Measurements from ENCODE around the gene AMN. TPM values are rescaled to one million over a fixed set of nuclear protein-coding genes. Genes with fewer than 3 reads are reported as not detected.

AMN gene
- total and polyA plus RNA-seq, 2 donors from 2014 or later, result 58.0 to 121 TPM

DNA sequence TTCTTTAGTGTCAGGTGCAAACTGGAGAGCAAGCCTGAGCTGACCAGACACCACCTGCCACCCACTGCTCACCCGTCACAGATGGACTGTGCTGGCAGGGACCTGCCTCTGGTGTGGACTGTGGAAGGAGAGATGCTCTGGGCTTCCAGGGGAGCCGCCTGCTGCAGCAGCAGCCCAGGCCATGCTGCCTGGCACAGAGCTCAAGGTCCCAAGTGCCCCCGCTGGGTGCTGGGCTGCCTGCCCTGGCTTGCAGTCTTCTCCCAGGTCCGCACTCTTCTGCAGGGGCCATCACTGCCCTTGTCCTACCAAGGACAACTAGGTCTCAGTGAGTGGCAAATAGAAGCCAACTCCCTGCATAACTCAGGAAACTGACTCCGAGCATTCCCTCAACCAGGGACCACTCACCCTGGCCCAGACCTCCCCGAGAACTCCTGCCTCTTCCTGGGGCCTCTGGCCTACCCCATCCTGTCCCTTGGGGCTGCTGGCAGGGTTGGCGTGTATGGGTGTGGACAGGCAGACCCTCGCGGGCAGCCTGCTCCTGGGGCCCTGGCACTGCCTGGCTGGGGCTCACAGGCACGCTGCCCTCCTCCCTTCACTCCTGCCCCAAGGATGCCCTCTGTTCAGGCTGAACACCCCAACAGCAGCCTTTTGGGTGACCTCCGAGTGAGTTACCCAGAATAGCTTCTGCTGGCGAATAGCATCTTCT, 9.3 kb downstream of the AMN start:
- Histone ChIP-seq H3K4me3 (ENCODE audit: low read length in 3 of 3) (no peak overlapping the region), H3K36me3 (ENCODE audit: control insufficient read depth in 2 of 3, insufficient read depth in 3 of 3, low read length in 3 of 3) (peaks cover 0 to 10% (median 5%) of the 10 kb centered on the region in 3 donors), H3K9me3 (ENCODE audit: control insufficient read depth in 2 of 3, insufficient read depth in 1 of 3, low read length in 3 of 3) (no peaks in the 10 kb centered on the region), H3K4me1 (ENCODE audit: control insufficient read depth in 2 of 3, insufficient read depth in 2 of 3, low read depth in 1 of 3, low read length in 3 of 3) (peaks cover 0 to 12% (median 0%) of the 10 kb centered on the region in 3 donors), H3K27me3 (ENCODE audit: control insufficient read depth, insufficient read depth, low read length) (peaks cover 3% of the 10 kb centered on the region), H3K9ac (ENCODE audit: low read length in 3 of 3) (no peak overlapping the region), H3K27ac (ENCODE audit: low read depth in 2 of 2, low read length in 2 of 2) (no peak overlapping the region)
- TF ChIP-seq, protein P1, sequence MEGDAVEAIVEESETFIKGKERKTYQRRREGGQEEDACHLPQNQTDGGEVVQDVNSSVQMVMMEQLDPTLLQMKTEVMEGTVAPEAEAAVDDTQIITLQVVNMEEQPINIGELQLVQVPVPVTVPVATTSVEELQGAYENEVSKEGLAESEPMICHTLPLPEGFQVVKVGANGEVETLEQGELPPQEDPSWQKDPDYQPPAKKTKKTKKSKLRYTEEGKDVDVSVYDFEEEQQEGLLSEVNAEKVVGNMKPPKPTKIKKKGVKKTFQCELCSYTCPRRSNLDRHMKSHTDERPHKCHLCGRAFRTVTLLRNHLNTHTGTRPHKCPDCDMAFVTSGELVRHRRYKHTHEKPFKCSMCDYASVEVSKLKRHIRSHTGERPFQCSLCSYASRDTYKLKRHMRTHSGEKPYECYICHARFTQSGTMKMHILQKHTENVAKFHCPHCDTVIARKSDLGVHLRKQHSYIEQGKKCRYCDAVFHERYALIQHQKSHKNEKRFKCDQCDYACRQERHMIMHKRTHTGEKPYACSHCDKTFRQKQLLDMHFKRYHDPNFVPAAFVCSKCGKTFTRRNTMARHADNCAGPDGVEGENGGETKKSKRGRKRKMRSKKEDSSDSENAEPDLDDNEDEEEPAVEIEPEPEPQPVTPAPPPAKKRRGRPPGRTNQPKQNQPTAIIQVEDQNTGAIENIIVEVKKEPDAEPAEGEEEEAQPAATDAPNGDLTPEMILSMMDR (IDR thresholded peaks at IDR 0.05; ENCODE audit: borderline replicate concordance, extremely low read depth, insufficient read depth), result no peak
- intact Hi-C loops (cut with DNase I), result no loop called here
- FAIRE-seq, result no peak
- DNase-seq, result peak in 2 of 5 donors; percentile 39 to 73

DNA sequence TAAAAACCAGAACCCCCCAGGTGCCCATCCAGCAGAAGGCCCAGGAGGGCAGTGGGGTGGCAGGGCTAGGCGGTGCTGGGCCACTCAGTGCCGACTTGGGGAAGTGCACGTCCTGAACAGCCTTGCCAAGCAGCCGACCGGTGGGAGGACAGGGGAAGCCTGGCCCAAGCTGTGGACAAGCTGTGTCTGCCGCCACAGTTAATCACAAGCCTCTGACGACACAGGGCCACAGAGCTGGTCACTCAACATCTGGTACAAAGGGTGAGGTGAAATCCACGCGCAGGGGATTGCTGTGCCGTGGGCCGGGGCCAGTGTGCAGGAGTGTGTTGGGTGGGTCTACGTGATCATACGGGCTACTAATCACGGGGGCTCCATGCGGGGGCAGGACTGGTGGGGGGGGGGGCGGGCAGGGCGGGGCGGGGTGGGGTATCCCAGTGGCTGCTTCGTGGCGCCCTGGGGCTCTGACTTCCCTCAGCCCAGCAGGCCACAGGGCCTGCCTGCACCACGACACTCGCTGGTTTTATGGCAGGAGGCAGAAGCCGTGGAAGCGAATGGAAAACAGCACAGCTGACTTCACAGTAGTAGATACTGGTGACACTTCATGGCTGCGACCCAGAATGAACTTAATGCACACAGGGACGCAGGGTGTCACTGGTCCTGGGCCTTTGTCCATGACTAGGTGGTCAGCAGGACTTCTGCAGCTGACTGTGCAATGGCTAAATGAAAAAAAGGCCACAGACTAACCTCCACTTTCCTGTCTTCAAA, 10.2 kb downstream of the AMN start:
- Histone ChIP-seq H3K4me1 (ENCODE audit: control insufficient read depth in 2 of 3, insufficient read depth in 2 of 3, low read depth in 1 of 3, low read length in 3 of 3) (peaks cover 0 to 12% (median 0%) of the 10 kb centered on the region in 3 donors), H3K9ac (ENCODE audit: low read length in 3 of 3) (no peak overlapping the region), H3K9me3 (ENCODE audit: control insufficient read depth in 2 of 3, insufficient read depth in 1 of 3, low read length in 3 of 3) (no peaks in the 10 kb centered on the region), H3K27me3 (ENCODE audit: control insufficient read depth, insufficient read depth, low read length) (peaks cover 3% of the 10 kb centered on the region), H3K4me3 (ENCODE audit: low read length in 3 of 3) (no peak overlapping the region), H3K27ac (ENCODE audit: low read depth in 2 of 2, low read length in 2 of 2) (no peak overlapping the region), H3K36me3 (ENCODE audit: control insufficient read depth in 2 of 3, insufficient read depth in 3 of 3, low read length in 3 of 3) (peaks cover 0 to 13% (median 7%) of the 10 kb centered on the region in 3 donors)
- FAIRE-seq (no peak), DNase-seq (peak in 1 of 5 donors; percentile 39)
- TF ChIP-seq, protein P1 (IDR thresholded peaks at IDR 0.05; ENCODE audit: borderline replicate concordance, extremely low read depth, insufficient read depth), result no peak
- intact Hi-C loops (cut with DNase I), result no loop called here

DNA sequence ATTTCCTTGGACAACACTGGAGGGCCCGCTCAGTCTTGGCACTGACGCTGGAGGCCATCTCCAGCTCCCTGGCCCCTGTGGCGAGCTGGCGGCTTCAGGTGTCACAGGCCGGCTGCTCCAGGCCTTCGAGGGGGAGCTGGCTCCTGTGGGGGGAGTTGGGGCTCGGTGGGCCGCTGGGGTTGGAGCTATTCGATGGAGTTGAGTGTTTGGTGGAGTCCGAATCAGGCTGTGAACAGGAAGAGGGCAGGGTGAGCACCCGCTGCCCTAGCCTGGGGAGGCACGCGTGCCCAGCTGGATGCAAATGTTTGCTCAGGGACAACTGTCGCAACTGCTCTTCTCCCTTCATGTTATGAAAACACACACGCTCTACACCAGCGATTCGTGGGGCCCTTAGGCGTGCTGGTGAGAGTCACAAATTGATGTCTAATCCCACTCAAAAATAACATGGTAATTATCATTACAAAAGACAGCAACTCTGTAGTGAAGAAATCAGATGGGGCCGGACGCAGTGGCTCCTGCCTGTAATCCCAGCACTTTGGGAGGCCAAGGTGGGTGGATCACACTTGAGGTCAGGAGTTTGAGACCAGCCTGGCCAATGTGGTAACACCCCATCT, 11.3 kb downstream of the AMN start:
- Histone ChIP-seq H3K27me3 (ENCODE audit: control insufficient read depth, insufficient read depth, low read length) (peaks cover 3% of the 10 kb centered on the region), H3K36me3 (ENCODE audit: control insufficient read depth in 2 of 3, insufficient read depth in 3 of 3, low read length in 3 of 3) (peaks cover 0 to 20% (median 7%) of the 10 kb centered on the region in 3 donors), H3K9me3 (ENCODE audit: control insufficient read depth in 2 of 3, insufficient read depth in 1 of 3, low read length in 3 of 3) (no peaks in the 10 kb centered on the region), H3K4me1 (ENCODE audit: control insufficient read depth in 2 of 3, insufficient read depth in 2 of 3, low read depth in 1 of 3, low read length in 3 of 3) (peaks cover 0 to 10% (median 0%) of the 10 kb centered on the region in 3 donors), H3K27ac (ENCODE audit: low read depth in 2 of 2, low read length in 2 of 2) (no peak overlapping the region), H3K4me3 (ENCODE audit: low read length in 3 of 3) (no peak overlapping the region), H3K9ac (ENCODE audit: low read length in 3 of 3) (no peak overlapping the region)
- FAIRE-seq, result no peak
- intact Hi-C loops (cut with DNase I), result no loop called here
- DNase-seq, result peak in 1 of 5 donors; percentile 37
- TF ChIP-seq, protein P1 (IDR thresholded peaks at IDR 0.05; ENCODE audit: borderline replicate concordance, extremely low read depth, insufficient read depth), result no peak

Measured in kidney (tissue), 14 donors.